Neural progenitor cell (in vitro differentiated cells): ENCODE data around the gene ARHGEF11. TPM values are rescaled to one million over a fixed set of nuclear protein-coding genes. Genes with fewer than 3 reads are reported as not detected.

Experiments used
- DNase-seq: peaks from one replicate; pipeline ENCODE4 v3.0.0-alpha.2; 2016; ENCODE audit warnings: low spot score
- H2AFZ ChIP-seq: fragments of 200-600 bp; sonication (generic); replicated peaks from 2 replicates; pipeline ENCODE4 v1.6.1; 2016; ENCODE audit warnings: antibody characterized with exemption
- H3F3A ChIP-seq: fragments of 200-600 bp; sonication (generic); 2 replicates; pipeline ENCODE4 v1.6.1; 2016; ENCODE audit warnings: antibody characterized with exemption, low read depth
- H3K27ac ChIP-seq: fragments of 200-600 bp; sonication (generic); 2 replicates; pipeline ENCODE4 v1.5.1; 2016; ENCODE audit warnings: mild to moderate bottlenecking
- H3K27me3 ChIP-seq: fragments of 200-600 bp; sonication (generic); 2 replicates; pipeline ENCODE4 v1.6.1; 2016; ENCODE audit warnings: mild to moderate bottlenecking, moderate library complexity
- H3K36me3 ChIP-seq: fragments of 200-600 bp; sonication (generic); 2 replicates; pipeline ENCODE4 v1.5.1; 2016
- H3K4me1 ChIP-seq: fragments of 200-600 bp; sonication (generic); 2 replicates; pipeline ENCODE4 v1.6.1; 2016; ENCODE audit warnings: mixed run types
- H3K4me2 ChIP-seq: fragments of 200-600 bp; sonication (generic); 2 replicates; pipeline ENCODE4 v1.6.1; 2016
- H3K4me3 ChIP-seq: fragments of 200-600 bp; sonication (generic); 2 replicates; pipeline ENCODE4 v1.5.1; 2016
- H3K79me2 ChIP-seq: fragments of 200-600 bp; sonication (generic); 2 replicates; pipeline ENCODE4 v1.6.1; 2016; ENCODE audit warnings: low read depth
- H3K9ac ChIP-seq: fragments of 200-600 bp; sonication (generic); 2 replicates; pipeline ENCODE4 v1.6.1; 2016
- H3K9me3 ChIP-seq: fragments of 200-600 bp; sonication (generic); 2 replicates; pipeline ENCODE4 v1.5.1; 2016; ENCODE audit warnings: low read depth
- H4K20me1 ChIP-seq: fragments of 200-600 bp; sonication (generic); 2 replicates; pipeline ENCODE4 v1.6.1; 2016; ENCODE audit warnings: low read depth
- H3K27ac Mint-ChIP-seq: 3 replicates; pipeline ENCODE4 v1.8.0; 2021; ENCODE audit warnings: mixed read lengths
- H3K27me3 Mint-ChIP-seq: 2 replicates; pipeline ENCODE4 v1.8.0; 2022; ENCODE audit warnings: low read depth, mild to moderate bottlenecking, inconsistent platforms, moderate library complexity, mixed read lengths; ENCODE audit not compliant: insufficient read depth
- H3K36me3 Mint-ChIP-seq: 3 replicates; pipeline ENCODE4 v1.8.0; 2021; ENCODE audit warnings: mixed read lengths
- H3K4me1 Mint-ChIP-seq: 3 replicates; pipeline ENCODE4 v1.8.0; 2021; ENCODE audit warnings: mixed read lengths
- H3K4me3 Mint-ChIP-seq: 3 replicates; pipeline ENCODE4 v1.8.0; 2021; ENCODE audit warnings: mild to moderate bottlenecking, moderate library complexity, mixed read lengths
- H3K9me3 Mint-ChIP-seq: 3 replicates; pipeline ENCODE4 v1.8.0; 2020; ENCODE audit warnings: mixed read lengths
- CTCF ChIP-seq: fragments of 200-600 bp; sonication (generic); IDR thresholded peaks from 2 replicates; pipeline ENCODE4 v1.5.1; 2017; ENCODE audit warnings: antibody characterized with exemption, mild to moderate bottlenecking
- EZH2 ChIP-seq: fragments of 200-600 bp; sonication (generic); IDR thresholded peaks from 2 replicates; pipeline ENCODE4 v1.6.1; 2017; ENCODE audit warnings: antibody characterized with exemption, mild to moderate bottlenecking, moderate library complexity
- EZH2phosphoT487 ChIP-seq: fragments of 200-600 bp; sonication (generic); IDR thresholded peaks from 2 replicates; pipeline ENCODE4 v1.6.1; 2017; ENCODE audit warnings: antibody characterized with exemption
- total RNA-seq: library from RNA; depleted of rRNA; stranded (reverse); fragments of >200 nt; gene quantifications from 2 replicates; pipeline ENCODE4 v1.2.3, GENCODE V29; 2015; ENCODE audit warnings: low replicate concordance

ARHGEF11 gene
- total RNA-seq, 1 donor from 2014 or later: 31.9 TPM

- no peak overlapping the region for H3K27ac ChIP-seq
- no peaks in the 10 kb centered on the region for H3F3A ChIP-seq
- peaks cover 52% of the 10 kb centered on the region for H3K79me2 ChIP-seq
- Mint-ChIP-seq H3K36me3 (peaks cover 3% of the 10 kb centered on the region), H3K27ac (no peak overlapping the region), H3K4me3 (no peak overlapping the region), H3K4me1 (peaks cover 18% of the 10 kb centered on the region), H3K27me3 (peaks cover 2% of the 10 kb centered on the region), H3K9me3 (no peaks in the 10 kb centered on the region)
- H3K36me3 ChIP-seq: no peaks in the 10 kb centered on the region
- peaks cover 69% of the 10 kb centered on the region for H4K20me1 ChIP-seq
- H2AFZ ChIP-seq: no peak overlapping the region
- no peaks in the 10 kb centered on the region for H3K9me3 ChIP-seq
- H3K4me1 ChIP-seq: peaks cover 2% of the 10 kb centered on the region
- no peak overlapping the region for H3K4me3 ChIP-seq
- no peak overlapping the region for H3K9ac ChIP-seq
- no peak overlapping the region for H3K4me2 ChIP-seq
- no peak for DNase-seq
- TF ChIP-seq EZH2 (no peak), CTCF (no peak), EZH2phosphoT487 (no peak)
- H3K27me3 ChIP-seq: no peaks in the 10 kb centered on the region
Measured at GRCh38 chr1:156998840-156999500, 46.6 kb downstream of the ARHGEF11 start.

GRCh38 chr1:156998301-156998700 lies 47.2 kb downstream of the ARHGEF11 start:
- H3K4me3 Mint-ChIP-seq: no peak overlapping the region
- H4K20me1 ChIP-seq: peaks cover 62% of the 10 kb centered on the region
- H3F3A ChIP-seq: no peaks in the 10 kb centered on the region
- H3K36me3 Mint-ChIP-seq: peaks cover 3% of the 10 kb centered on the region
- no peaks in the 10 kb centered on the region for H3K9me3 ChIP-seq
- H3K27me3 ChIP-seq: no peaks in the 10 kb centered on the region
- TF ChIP-seq EZH2phosphoT487 (no peak), EZH2 (no peak), CTCF (no peak)
- H3K4me3 ChIP-seq: no peak overlapping the region
- H3K9ac ChIP-seq: no peak overlapping the region
- DNase-seq: no peak
- H3K27ac ChIP-seq: no peak overlapping the region
- no peak overlapping the region for H3K27ac Mint-ChIP-seq
- peaks cover 2% of the 10 kb centered on the region for H3K4me1 ChIP-seq
- H2AFZ ChIP-seq: no peak overlapping the region
- H3K27me3 Mint-ChIP-seq: peaks cover 2% of the 10 kb centered on the region
- no peaks in the 10 kb centered on the region for H3K9me3 Mint-ChIP-seq
- peaks cover 51% of the 10 kb centered on the region for H3K79me2 ChIP-seq
- H3K4me1 Mint-ChIP-seq: peaks cover 16% of the 10 kb centered on the region
- H3K4me2 ChIP-seq: no peak overlapping the region
- H3K36me3 ChIP-seq: no peaks in the 10 kb centered on the region

- no peaks in the 10 kb centered on the region for H3K27me3 ChIP-seq
- H3K4me2 ChIP-seq: no peak overlapping the region
- H3F3A ChIP-seq: no peaks in the 10 kb centered on the region
- H3K4me1 Mint-ChIP-seq: peaks cover 16% of the 10 kb centered on the region
- H3K4me3 Mint-ChIP-seq: no peak overlapping the region
- H3K36me3 Mint-ChIP-seq: peaks cover 8% of the 10 kb centered on the region
- no peak overlapping the region for H3K27ac ChIP-seq
- H3K4me3 ChIP-seq: no peak overlapping the region
- peaks cover 2% of the 10 kb centered on the region for H3K4me1 ChIP-seq
- H3K79me2 ChIP-seq: peaks cover 38% of the 10 kb centered on the region
- H3K9me3 ChIP-seq: no peaks in the 10 kb centered on the region
- H3K27me3 Mint-ChIP-seq: peaks cover 2% of the 10 kb centered on the region
- peaks cover 42% of the 10 kb centered on the region for H4K20me1 ChIP-seq
- H3K27ac Mint-ChIP-seq: no peak overlapping the region
- H3K9me3 Mint-ChIP-seq: no peaks in the 10 kb centered on the region
- no peak for TF ChIP-seq CTCF
- TF ChIP-seq EZH2: no peak
- no peak for TF ChIP-seq EZH2phosphoT487
- H3K36me3 ChIP-seq: no peaks in the 10 kb centered on the region
- no peak overlapping the region for H2AFZ ChIP-seq
- no peak overlapping the region for H3K9ac ChIP-seq
- no peak for DNase-seq
Measured at GRCh38 chr1:156995412-156995811, 50.1 kb downstream of the ARHGEF11 start.
